ENCODE measurements around the gene OR52E5.
A peak's percentile ranks its signal among the peaks of the same experiment; 100 is the strongest.

The OR52E5 gene

GRCh38 chr11:5892908-5893307, at the start of gene OR52E5:
Gene OR52E5 (plus strand): TSS chr11:5893208. CDS start chr11:5900777, 7,569 bp downstream.
- Histone ChIP-seq H3K9ac (ENCODE audit: low read depth, low read length, poor library complexity, severe bottlenecking) (no peak within 1 kb of the TSS), H3K4me2 (ENCODE audit: low read depth, low read length, poor library complexity, severe bottlenecking) (no peak within 1 kb of the TSS), H2AFZ (ENCODE audit: low read length) (no peak within 1 kb of the TSS)

GRCh38 chr11:5846701-5847100, 46.3 kb upstream of the OR52E5 start:
- no peak overlapping the region for H2AFZ ChIP-seq (ENCODE audit: low read length)
- peaks cover 4% of the 10 kb centered on the region for H3K4me1 ChIP-seq (ENCODE audit: insufficient read depth, low read length, poor library complexity, severe bottlenecking)
- TF ChIP-seq CTCF (conservative IDR thresholded peaks at IDR 0.05; ENCODE audit: low read length) (no peak), EZH2phosphoT487 (IDR thresholded peaks at IDR 0.05; ENCODE audit: borderline replicate concordance) (no peak)
- no peak overlapping the region for H3K4me2 ChIP-seq (ENCODE audit: low read depth, low read length, poor library complexity, severe bottlenecking)
- no peak overlapping the region for H3K9ac ChIP-seq (ENCODE audit: low read depth, low read length, poor library complexity, severe bottlenecking)
- no peaks in the 10 kb centered on the region for H3K79me2 ChIP-seq (ENCODE audit: insufficient read depth, low read length)
- no peaks in the 10 kb centered on the region for H3F3A ChIP-seq (ENCODE audit: low read depth)
- no peaks in the 10 kb centered on the region for H3K27me3 ChIP-seq (ENCODE audit: insufficient read depth, low read length, poor library complexity, severe bottlenecking)
- H3K36me3 ChIP-seq (ENCODE audit: insufficient read depth, low read length) = no peaks in the 10 kb centered on the region
- H4K20me1 ChIP-seq (ENCODE audit: insufficient read depth, low read length, poor library complexity, severe bottlenecking) = no peaks in the 10 kb centered on the region
- no peaks in the 10 kb centered on the region for H3K9me3 ChIP-seq (ENCODE audit: insufficient read depth, low read depth, low read length)
- no peaks in the 10 kb centered on the region for H3K9me2 ChIP-seq (replicated peaks; ENCODE audit: low read depth, low read length)
- no peak overlapping the region for H3K4me3 ChIP-seq (ENCODE audit: low read length, poor library complexity, severe bottlenecking)

More at GRCh38 chr11:5892908-5893307, at the start of gene OR52E5:
- TF ChIP-seq EZH2phosphoT487 (IDR thresholded peaks at IDR 0.05; ENCODE audit: borderline replicate concordance) (no peak), CTCF (conservative IDR thresholded peaks at IDR 0.05; ENCODE audit: low read length) (no peak)
- Histone ChIP-seq H3K9me2 (replicated peaks; ENCODE audit: low read depth, low read length) (no peaks in the 10 kb centered on the region), H4K20me1 (ENCODE audit: insufficient read depth, low read length, poor library complexity, severe bottlenecking) (no peaks in the 10 kb centered on the region), H3K4me3 (ENCODE audit: low read length, poor library complexity, severe bottlenecking) (no peak within 1 kb of the TSS), H3F3A (ENCODE audit: low read depth) (no peaks in the 10 kb centered on the region), H3K36me3 (ENCODE audit: insufficient read depth, low read length) (no peaks in the 10 kb centered on the region), H3K79me2 (ENCODE audit: insufficient read depth, low read length) (no peaks in the 10 kb centered on the region), H3K27me3 (ENCODE audit: insufficient read depth, low read length, poor library complexity, severe bottlenecking) (no peaks in the 10 kb centered on the region), H3K9me3 (ENCODE audit: insufficient read depth, low read depth, low read length) (no peaks in the 10 kb centered on the region), H3K4me1 (ENCODE audit: insufficient read depth, low read length, poor library complexity, severe bottlenecking) (no peaks in the 10 kb centered on the region)

- no peak for TF ChIP-seq EZH2phosphoT487 (IDR thresholded peaks at IDR 0.05; ENCODE audit: borderline replicate concordance)
- TF ChIP-seq CTCF (conservative IDR thresholded peaks at IDR 0.05; ENCODE audit: low read length) = no peak
Observed at GRCh38 chr11:5847711-5848110, 45.3 kb upstream of the OR52E5 start.

More at GRCh38 chr11:5847711-5848110, 45.3 kb upstream of the OR52E5 start:
- no peak overlapping the region for H3K4me3 ChIP-seq (ENCODE audit: low read length, poor library complexity, severe bottlenecking)
- no peaks in the 10 kb centered on the region for H3K79me2 ChIP-seq (ENCODE audit: insufficient read depth, low read length)
- no peaks in the 10 kb centered on the region for H3K9me3 ChIP-seq (ENCODE audit: insufficient read depth, low read depth, low read length)
- peaks cover 4% of the 10 kb centered on the region for H3K4me1 ChIP-seq (ENCODE audit: insufficient read depth, low read length, poor library complexity, severe bottlenecking)
- no peaks in the 10 kb centered on the region for H4K20me1 ChIP-seq (ENCODE audit: insufficient read depth, low read length, poor library complexity, severe bottlenecking)
- no peak overlapping the region for H2AFZ ChIP-seq (ENCODE audit: low read length)
- no peak overlapping the region for H3K9ac ChIP-seq (ENCODE audit: low read depth, low read length, poor library complexity, severe bottlenecking)
- H3F3A ChIP-seq (ENCODE audit: low read depth) = no peaks in the 10 kb centered on the region
- no peaks in the 10 kb centered on the region for H3K9me2 ChIP-seq (replicated peaks; ENCODE audit: low read depth, low read length)
- H3K36me3 ChIP-seq (ENCODE audit: insufficient read depth, low read length) = no peaks in the 10 kb centered on the region
- H3K4me2 ChIP-seq (ENCODE audit: low read depth, low read length, poor library complexity, severe bottlenecking) = peak overlapping the region; percentile 29
- H3K27me3 ChIP-seq (ENCODE audit: insufficient read depth, low read length, poor library complexity, severe bottlenecking) = no peaks in the 10 kb centered on the region

Data from Loucy (cell line).